Progenitor cell of endocrine pancreas (in vitro differentiated cells): Measurements from ENCODE around the gene TBX4. TPM values are rescaled to one million over a fixed set of nuclear protein-coding genes. Genes with fewer than 3 reads are reported as not detected.

Source experiments
- DNase-seq: peaks from one replicate; pipeline ENCODE4 v3.0.0; 2021; ENCODE audit warnings: low spot score; ENCODE audit not compliant: unreplicated experiment
- H3K27ac Mint-ChIP-seq: 2 replicates; pipeline ENCODE4 v1.8.0; 2021; ENCODE audit warnings: mild to moderate bottlenecking, moderate library complexity, mixed read lengths
- H3K27me3 Mint-ChIP-seq: 2 replicates; pipeline ENCODE4 v1.8.0; 2021; ENCODE audit warnings: mixed read lengths
- H3K36me3 Mint-ChIP-seq: 2 replicates; pipeline ENCODE4 v1.8.0; 2022; ENCODE audit warnings: mixed read lengths; ENCODE audit not compliant: insufficient read depth
- H3K4me1 Mint-ChIP-seq: 2 replicates; pipeline ENCODE4 v1.8.0; 2021; ENCODE audit warnings: low read depth, mixed read lengths
- H3K4me3 Mint-ChIP-seq: 2 replicates; pipeline ENCODE4 v1.8.0; 2021; ENCODE audit warnings: low read depth, mild to moderate bottlenecking, moderate library complexity, mixed read lengths
- H3K9me3 Mint-ChIP-seq: 2 replicates; pipeline ENCODE4 v1.8.0; 2021; ENCODE audit warnings: low read depth, mixed read lengths
- total RNA-seq: library from RNA; stranded (reverse); gene quantifications from 2 replicates; pipeline ENCODE4 v1.2.1, GENCODE V29; 2021
- TF ChIP-seq, protein P1 (sequence below): fragments of 200-600 bp; sonication (generic); IDR thresholded peaks from one replicate; pipeline ENCODE4 v1.5.0; 2021; ENCODE audit warnings: antibody characterized with exemption, mild to moderate bottlenecking; ENCODE audit not compliant: unreplicated experiment

Gene TBX4
- total RNA-seq, 1 donor from 2014 or later = not detected

DNA sequence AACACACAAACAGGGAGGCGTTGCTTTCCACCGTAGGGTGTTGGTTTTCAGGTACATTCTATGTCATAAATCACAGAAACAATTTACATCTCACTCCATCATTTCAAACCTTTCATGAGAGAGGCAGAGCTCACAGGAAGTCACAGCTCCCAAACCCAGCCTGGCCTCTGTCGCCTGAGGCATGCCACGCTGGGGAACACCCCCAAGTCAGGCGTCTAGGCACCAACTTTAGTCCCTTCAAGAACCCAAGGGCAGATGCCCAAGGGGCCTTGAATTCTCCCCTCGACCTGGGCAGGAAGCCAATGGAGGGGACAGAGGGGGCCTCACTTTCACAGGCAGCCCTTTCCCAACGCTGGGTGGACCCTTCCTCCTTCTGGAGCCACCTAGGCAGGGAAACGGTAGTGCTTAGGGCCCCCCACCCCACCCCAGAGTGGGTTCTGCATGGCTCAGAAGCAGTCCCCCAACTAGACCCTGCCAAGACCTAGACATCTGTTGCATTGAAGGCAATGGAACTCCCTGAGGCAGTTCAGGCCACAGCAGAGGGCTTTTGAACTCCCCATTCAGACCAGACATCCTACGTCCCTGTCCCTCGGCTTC lies 10.6 kb downstream of the TBX4 start:
- peak overlapping the region; percentile 49 for H3K4me3 Mint-ChIP-seq
- peaks cover 89% of the 10 kb centered on the region for H3K27me3 Mint-ChIP-seq
- no peaks in the 10 kb centered on the region for H3K9me3 Mint-ChIP-seq
- H3K36me3 Mint-ChIP-seq = no peaks in the 10 kb centered on the region
- DNase-seq = no peak
- TF ChIP-seq, protein P1, sequence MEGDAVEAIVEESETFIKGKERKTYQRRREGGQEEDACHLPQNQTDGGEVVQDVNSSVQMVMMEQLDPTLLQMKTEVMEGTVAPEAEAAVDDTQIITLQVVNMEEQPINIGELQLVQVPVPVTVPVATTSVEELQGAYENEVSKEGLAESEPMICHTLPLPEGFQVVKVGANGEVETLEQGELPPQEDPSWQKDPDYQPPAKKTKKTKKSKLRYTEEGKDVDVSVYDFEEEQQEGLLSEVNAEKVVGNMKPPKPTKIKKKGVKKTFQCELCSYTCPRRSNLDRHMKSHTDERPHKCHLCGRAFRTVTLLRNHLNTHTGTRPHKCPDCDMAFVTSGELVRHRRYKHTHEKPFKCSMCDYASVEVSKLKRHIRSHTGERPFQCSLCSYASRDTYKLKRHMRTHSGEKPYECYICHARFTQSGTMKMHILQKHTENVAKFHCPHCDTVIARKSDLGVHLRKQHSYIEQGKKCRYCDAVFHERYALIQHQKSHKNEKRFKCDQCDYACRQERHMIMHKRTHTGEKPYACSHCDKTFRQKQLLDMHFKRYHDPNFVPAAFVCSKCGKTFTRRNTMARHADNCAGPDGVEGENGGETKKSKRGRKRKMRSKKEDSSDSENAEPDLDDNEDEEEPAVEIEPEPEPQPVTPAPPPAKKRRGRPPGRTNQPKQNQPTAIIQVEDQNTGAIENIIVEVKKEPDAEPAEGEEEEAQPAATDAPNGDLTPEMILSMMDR = no peak
- peak overlapping the region; percentile 60 for H3K27ac Mint-ChIP-seq
- H3K4me1 Mint-ChIP-seq = peaks cover 22% of the 10 kb centered on the region

GRCh38 chr17:61463316-61464129 lies 11.3 kb downstream of the TBX4 start:
- no peak overlapping the region for H3K4me3 Mint-ChIP-seq
- TF ChIP-seq, protein P1 = peak; percentile 24
- H3K27me3 Mint-ChIP-seq = peaks cover 83% of the 10 kb centered on the region
- H3K9me3 Mint-ChIP-seq = no peaks in the 10 kb centered on the region
- H3K27ac Mint-ChIP-seq = no peak overlapping the region
- peaks cover 24% of the 10 kb centered on the region for H3K4me1 Mint-ChIP-seq
- DNase-seq = no peak
- no peaks in the 10 kb centered on the region for H3K36me3 Mint-ChIP-seq

- TF ChIP-seq, protein P1 = no peak
- Mint-ChIP-seq H3K27ac (no peak overlapping the region), H3K27me3 (peaks cover 81% of the 10 kb centered on the region), H3K4me1 (peaks cover 27% of the 10 kb centered on the region), H3K36me3 (no peaks in the 10 kb centered on the region), H3K4me3 (no peak overlapping the region), H3K9me3 (no peaks in the 10 kb centered on the region)
- DNase-seq = no peak
Observed at GRCh38 chr17:61464130-61464842, 12.1 kb downstream of the TBX4 start.

DNA sequence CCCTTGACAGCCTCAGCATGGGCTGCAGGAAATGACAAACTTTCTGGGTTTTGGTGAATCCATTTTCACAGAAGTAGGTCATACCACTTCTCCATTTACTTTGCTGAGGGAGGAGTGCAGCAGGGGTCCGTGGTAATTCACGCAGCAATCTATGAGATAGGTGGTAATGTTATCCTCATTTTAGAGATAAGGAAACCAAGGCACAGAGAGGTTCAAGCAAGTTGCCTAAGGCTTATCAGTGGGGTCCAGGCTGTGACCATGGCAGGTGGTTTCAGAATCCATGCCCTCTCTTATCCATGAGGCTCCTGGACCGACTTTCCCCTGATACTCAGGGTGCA lies 12.6 kb downstream of the TBX4 start:
- peaks cover 79% of the 10 kb centered on the region for H3K27me3 Mint-ChIP-seq
- peaks cover 27% of the 10 kb centered on the region for H3K4me1 Mint-ChIP-seq
- no peak overlapping the region for H3K4me3 Mint-ChIP-seq
- no peak overlapping the region for H3K27ac Mint-ChIP-seq
- no peak for DNase-seq
- H3K36me3 Mint-ChIP-seq = no peaks in the 10 kb centered on the region
- TF ChIP-seq, protein P1 = no peak
- no peaks in the 10 kb centered on the region for H3K9me3 Mint-ChIP-seq

DNA sequence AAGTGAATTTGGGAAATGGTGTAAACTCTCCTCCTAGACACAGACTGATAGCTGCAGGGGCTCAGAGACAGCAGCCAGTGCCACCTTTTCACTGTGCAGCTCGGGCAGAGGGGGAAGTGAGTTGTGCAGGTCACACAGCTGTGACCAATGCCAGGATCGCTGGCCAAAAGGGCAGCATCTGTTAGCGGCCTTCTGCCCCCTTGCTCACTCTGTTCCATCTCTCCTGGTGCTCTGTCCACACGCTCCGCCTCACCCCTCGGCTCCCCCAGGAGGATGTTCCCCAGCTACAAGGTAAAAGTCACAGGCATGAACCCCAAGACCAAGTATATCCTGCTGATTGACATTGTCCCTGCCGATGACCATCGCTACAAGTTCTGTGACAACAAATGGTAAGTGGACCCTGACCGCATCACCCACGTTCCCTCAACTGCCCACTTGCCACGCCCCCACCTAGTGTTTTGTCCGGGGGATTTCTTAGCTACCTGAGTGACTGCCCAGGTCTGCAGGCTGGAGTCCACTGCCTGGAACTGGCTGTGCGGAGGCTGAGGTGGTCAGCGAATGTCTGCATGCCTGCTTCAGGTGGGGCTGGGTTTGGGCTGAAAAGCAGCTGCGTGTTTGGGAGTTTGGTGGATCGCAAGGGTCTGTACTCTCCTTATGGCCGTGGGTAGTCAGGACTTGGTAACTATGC lies 13.5 kb downstream of the TBX4 start:
- Mint-ChIP-seq H3K27me3 (peaks cover 78% of the 10 kb centered on the region), H3K36me3 (no peaks in the 10 kb centered on the region), H3K9me3 (no peaks in the 10 kb centered on the region), H3K4me1 (peaks cover 24% of the 10 kb centered on the region), H3K27ac (no peak overlapping the region), H3K4me3 (no peak overlapping the region)
- DNase-seq = no peak
- TF ChIP-seq, protein P1 = no peak
